ENCODE data around the gene RHOH.

RHOH gene

DNA sequence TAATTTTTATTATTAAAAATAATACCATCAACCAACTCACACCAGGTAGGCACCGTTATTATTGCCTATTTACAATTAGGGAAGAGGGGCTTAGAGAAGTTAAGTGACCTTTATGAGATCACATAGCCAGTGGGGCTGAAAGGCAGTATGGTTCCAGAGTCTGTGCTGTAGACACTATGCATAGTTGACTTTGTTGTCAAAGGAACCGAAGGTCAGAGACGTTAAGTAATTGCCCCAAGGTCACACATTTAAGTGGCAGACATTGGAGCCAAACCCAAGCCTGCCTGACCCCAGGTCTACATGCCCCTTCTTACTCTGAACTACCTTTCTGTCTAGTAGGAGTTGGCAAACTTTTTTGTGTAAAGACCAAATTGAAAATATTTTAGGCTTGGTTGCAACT is 36.4 kb downstream of the RHOH start:
- no peak for DNase-seq (ENCODE audit: low read depth)
- TF ChIP-seq, protein P1, sequence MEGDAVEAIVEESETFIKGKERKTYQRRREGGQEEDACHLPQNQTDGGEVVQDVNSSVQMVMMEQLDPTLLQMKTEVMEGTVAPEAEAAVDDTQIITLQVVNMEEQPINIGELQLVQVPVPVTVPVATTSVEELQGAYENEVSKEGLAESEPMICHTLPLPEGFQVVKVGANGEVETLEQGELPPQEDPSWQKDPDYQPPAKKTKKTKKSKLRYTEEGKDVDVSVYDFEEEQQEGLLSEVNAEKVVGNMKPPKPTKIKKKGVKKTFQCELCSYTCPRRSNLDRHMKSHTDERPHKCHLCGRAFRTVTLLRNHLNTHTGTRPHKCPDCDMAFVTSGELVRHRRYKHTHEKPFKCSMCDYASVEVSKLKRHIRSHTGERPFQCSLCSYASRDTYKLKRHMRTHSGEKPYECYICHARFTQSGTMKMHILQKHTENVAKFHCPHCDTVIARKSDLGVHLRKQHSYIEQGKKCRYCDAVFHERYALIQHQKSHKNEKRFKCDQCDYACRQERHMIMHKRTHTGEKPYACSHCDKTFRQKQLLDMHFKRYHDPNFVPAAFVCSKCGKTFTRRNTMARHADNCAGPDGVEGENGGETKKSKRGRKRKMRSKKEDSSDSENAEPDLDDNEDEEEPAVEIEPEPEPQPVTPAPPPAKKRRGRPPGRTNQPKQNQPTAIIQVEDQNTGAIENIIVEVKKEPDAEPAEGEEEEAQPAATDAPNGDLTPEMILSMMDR (IDR thresholded peaks at IDR 0.05; ENCODE audit: low read length, missing control alignments): no peak
- H3K4me3 ChIP-seq (replicated peaks; ENCODE audit: low read depth, low read length): no peak overlapping the region

DNA sequence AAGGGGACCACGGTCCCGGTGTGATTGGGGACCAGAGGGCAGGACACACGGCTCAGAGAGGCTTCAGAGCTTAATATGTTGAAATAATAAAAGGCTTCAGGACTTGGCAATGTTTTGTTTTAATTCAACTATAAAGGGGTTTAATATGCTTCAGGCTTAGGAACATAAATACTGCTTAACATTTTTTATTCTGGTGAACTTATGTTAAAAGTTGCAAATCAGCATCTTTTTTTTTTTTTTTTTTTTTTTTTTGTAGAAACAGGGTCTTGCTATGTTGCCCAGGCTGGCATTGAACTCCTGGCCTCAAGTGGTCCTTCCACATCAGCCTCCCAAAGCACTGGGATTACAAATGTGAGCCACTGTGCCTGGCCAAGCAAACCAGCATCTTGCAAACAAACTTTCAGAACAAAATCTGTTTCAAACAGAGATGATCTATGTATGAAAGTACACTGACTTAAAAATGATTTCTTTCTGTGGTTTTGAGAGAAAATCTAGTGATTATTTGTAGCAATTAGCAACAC is 37.7 kb downstream of the RHOH start:
- TF ChIP-seq, protein P1 (IDR thresholded peaks at IDR 0.05; ENCODE audit: low read length, missing control alignments): no peak
- H3K4me3 ChIP-seq (replicated peaks; ENCODE audit: low read depth, low read length): no peak overlapping the region
- no peak for DNase-seq (ENCODE audit: low read depth)

DNA sequence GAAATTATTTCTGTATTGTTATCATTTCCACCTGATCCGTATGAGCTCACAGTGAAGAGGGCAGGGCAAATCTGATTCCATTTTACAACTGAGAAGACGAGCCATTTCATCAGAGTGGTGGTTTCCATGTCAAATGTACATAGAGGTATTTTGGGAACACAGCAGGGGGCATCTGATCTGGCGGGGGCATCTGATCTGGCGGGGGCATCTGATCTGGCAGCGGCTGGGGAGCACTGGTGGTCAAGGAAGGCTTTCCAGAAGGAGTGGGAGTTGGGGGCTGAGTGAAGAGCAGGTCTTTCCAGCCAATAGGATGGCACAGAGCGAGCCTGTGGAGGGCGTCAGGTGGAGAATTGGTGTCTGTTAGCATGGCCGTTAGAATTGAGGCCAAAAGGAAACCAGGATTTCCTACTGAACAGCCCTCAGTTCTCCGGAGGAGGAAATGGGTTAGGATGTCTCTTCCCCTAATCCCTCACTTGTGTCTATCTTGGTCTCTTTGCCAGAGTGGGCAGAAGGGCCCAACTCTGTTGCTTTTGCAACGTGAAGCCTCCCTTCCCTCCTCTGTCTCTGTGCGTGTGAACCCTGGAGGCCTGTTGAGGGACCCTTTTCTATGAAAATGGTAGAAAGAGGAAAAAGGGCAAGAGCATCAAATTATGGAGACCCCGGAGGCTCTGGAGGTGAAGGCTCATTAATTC is 41.3 kb downstream of the RHOH start:
- no peak for DNase-seq (ENCODE audit: low read depth)
- TF ChIP-seq, protein P1 (IDR thresholded peaks at IDR 0.05; ENCODE audit: low read length, missing control alignments): no peak
- H3K4me3 ChIP-seq (replicated peaks; ENCODE audit: low read depth, low read length): no peak overlapping the region

DNA sequence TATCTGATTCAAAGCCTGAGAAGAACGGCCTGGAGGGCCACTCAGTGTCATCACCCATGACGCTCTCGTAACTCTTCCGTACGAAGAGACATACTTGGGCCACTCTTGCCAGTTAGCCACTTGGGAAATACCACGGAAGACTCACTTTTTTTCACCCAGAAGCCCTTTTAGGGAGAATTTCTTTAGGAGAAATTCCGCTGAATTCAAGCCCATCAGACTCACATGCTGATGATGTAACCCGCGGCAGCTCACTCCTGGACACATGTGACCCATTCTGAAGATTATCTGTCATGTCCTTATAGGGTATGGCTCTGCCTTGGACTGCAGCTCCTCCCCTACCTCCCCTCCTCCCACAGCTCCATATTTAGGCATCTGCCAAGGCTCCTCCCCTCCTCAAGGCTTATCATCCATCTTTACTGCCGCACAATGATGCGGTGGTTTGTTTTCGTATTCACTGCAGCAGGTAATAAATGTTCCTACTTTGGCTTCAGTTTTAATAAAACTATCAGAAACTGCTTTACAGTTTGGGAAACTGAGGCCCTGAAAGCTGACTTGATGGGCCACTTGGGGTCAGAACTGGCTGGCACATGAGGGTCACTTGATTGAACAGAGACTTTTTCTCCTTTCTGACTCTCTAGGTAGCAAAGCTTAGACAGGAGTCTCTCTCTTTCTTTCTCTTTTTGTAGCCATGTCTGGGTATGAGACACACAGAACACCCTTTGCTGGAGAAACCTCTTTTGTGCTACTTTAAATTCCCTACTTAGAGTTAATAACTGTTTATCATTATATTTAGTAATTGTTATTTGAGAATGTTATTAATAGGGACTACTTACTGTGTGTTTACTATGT is 42.1 kb downstream of the RHOH start:
- no peak overlapping the region for H3K4me3 ChIP-seq (replicated peaks; ENCODE audit: low read depth, low read length)
- DNase-seq (ENCODE audit: low read depth): peak; percentile 14
- TF ChIP-seq, protein P1 (IDR thresholded peaks at IDR 0.05; ENCODE audit: low read length, missing control alignments): no peak

DNA sequence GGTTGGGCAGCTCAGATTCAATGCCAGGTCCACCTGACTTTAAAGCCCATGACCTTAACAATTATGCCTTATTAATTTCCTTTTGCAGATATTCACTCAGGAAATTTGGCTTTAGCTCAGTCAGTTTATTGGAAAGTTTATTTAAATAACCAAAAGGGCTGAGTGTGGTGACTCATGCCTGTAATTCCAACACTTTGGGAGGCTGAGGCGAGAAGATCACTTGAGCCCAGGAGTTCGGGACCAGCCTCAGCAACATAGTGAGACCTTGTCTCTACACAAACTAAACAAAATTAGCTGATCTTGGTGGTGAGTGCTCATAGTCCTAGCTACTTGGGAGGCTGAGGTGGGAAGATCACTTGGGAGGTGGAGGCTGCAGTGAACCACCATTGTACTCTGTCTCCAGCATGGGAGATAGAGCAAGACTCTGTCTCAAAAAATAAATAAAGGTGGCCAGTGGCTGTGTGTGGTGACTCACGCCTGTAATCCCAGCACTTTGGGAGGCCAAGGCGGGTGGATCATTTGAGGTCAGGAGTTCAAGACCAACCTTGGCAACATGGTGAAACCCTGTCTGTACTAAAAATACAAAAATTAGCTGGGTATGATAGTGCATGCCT is 43.3 kb downstream of the RHOH start:
- TF ChIP-seq, protein P1 (IDR thresholded peaks at IDR 0.05; ENCODE audit: low read length, missing control alignments): no peak
- DNase-seq (ENCODE audit: low read depth): no peak
- H3K4me3 ChIP-seq (replicated peaks; ENCODE audit: low read depth, low read length): no peak overlapping the region

DNA sequence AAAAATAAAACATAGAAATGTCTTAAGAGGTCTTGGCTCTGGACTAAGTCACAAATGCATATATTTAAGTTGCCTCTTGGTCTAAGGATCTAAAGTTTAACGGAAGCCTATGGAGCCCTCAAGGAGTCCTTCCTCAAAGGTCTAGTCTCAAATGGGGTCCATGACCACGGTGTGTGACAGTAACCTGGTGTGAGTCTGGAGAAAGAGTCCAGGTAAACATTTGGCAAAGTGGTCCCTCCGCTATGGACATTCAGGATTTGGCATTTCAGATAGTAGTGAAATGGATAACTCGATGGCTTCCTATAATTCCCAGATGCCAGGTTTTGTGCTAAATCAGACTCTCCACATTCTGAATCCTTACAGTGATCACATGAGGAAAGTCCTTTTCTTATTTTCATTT is 44.2 kb downstream of the RHOH start:
- no peak overlapping the region for H3K4me3 ChIP-seq (replicated peaks; ENCODE audit: low read depth, low read length)
- TF ChIP-seq, protein P1 (IDR thresholded peaks at IDR 0.05; ENCODE audit: low read length, missing control alignments): no peak
- no peak for DNase-seq (ENCODE audit: low read depth)
